Right renal cortex interstitium (tissue), 3 donors: ENCODE data around the gene MBD2. TPM values are rescaled to one million over a fixed set of nuclear protein-coding genes. Genes with fewer than 3 reads are reported as not detected.

Source experiments
- DNase-seq, 3 donors: peaks; one replicate each; pipeline ENCODE4 v3.0.0-alpha.2; 2013; ENCODE audit warnings: low read depth in 3 of 3, low spot score in 2 of 3
- polyA plus RNA-seq, 3 donors: library from polyadenylated mRNA; unstranded; fragments of 120-200 nt; gene quantifications; one replicate each; pipeline ENCODE4 v1.2.1, GENCODE V29; 2013; ENCODE audit not compliant: insufficient read length in 3 of 3

The MBD2 gene
- polyA plus RNA-seq, 3 donors = 136 to 146 (median 137) TPM

DNA sequence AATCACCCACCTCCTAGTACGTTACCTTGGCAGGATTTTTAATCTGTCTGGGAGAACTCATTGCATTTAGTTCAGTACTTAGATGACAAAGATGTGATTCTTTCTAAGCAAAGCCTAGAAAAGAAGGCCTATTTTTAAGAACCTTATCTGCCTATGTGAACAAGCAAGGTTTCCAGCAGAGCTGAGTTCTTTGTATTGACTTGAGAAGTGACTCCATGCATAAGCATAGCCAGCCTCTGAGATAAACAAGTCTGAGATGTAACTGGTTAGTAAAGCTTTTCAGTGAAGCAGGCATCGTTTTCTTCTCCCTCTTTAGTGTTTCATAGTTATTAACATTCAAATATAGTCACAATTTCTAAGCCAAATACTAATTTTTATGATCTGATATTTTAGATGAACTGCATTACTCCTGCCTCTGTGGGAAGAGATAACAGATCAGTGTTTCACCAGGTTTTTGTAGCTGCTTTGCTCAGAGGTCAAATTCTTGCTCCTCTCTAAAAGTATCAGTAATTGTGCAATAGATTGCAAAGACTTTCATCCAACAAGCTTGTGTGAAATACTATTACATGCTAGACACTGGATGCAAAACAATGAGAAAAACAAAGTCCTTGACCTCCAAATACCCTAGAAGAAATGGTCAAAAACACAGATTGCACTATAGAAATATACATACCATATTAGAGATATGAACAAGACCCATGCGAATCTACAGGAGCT is 107.8 kb downstream of the MBD2 start:
- no peak for DNase-seq

GRCh38 chr18:54112356-54112755 is 112.1 kb downstream of the MBD2 start:
- no peak for DNase-seq

- DNase-seq = no peak
Observed at GRCh38 chr18:54109131-54109683, 115.3 kb downstream of the MBD2 start.

DNA sequence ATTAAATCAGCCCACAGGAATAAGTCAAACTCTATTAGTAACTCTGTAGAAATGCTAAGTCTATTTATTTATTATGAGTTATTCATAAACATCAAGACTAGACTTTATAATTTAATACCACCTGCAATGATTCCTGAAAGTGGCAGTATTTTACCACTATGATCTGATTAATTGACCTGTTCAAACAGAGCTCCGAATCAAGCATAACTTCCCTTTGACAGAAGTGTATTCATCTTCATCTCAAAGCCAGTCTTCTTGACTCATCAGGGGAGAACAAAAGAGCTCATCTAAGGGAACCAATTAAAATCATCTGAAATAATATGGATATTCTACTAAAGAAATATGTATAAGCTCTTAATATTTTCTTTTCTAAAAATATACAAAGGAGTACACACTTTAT is 122.3 kb downstream of the MBD2 start:
- no peak for DNase-seq

Other genes with a start within 250 kb of the MBD2 start
- gene POLI, start 44.8 kb upstream of the MBD2 start, polyA plus RNA-seq = 10 to 100 TPM; 55.1 to 64.8 (median 56.2) TPM
- under 1 TPM; 0.20 to 0.58 (median 0.25) TPM for gene STARD6, start 133.2 kb upstream of the MBD2 start, polyA plus RNA-seq
- 10 to 100 TPM; 10.2 to 11.0 (median 10.3) TPM for gene C18orf54, start 133.2 kb upstream of the MBD2 start, polyA plus RNA-seq